IMR-90 (cell line): ENCODE data around the gene TUBA3C. TPM values are rescaled to one million over a fixed set of nuclear protein-coding genes. Genes with fewer than 3 reads are reported as not detected.

Experiments
- ATAC-seq: fragments of 200-7000 bp; cut with Tn5 transposase; 2 replicates; pipeline ENCODE4 v1.9.1; 2020; ENCODE audit warnings: low read depth, mild to moderate bottlenecking, moderate library complexity
- BruUV-seq: library from RNA; stranded (reverse); fragments of 400-500 nt; replicated peaks from 2 replicates; lab custom pipeline; 2021; lab: Mats Ljungman, UMichigan
- CTCF ChIA-PET: fragments of 300-600 bp; formaldehyde crosslinking; extraction: SDS; loops from one replicate; lab custom pipeline; 2021; ENCODE audit warnings: antibody characterized with exemption; lab: Yijun Ruan, JAX
- POLR2A ChIA-PET: fragments of 300-600 bp; sonication (Branson Sonifier 250); formaldehyde crosslinking; loops from one replicate; lab custom pipeline; 2022; ENCODE audit warnings: antibody characterized with exemption; ENCODE audit not compliant: unreplicated experiment; lab: Charles Lee
- DNase-seq: peaks from one replicate; pipeline ENCODE4 v3.0.0; 2013
- H2AFZ ChIP-seq: replicated peaks from 2 replicates; pipeline ENCODE3; 2013; ENCODE audit warnings: low read length, mild to moderate bottlenecking; ENCODE audit not compliant: poor library complexity
- H2AK5ac ChIP-seq: 2 replicates; pipeline ENCODE4 v1.6.1; 2013; ENCODE audit warnings: low read depth, low read length, inconsistent platforms
- H2AK9ac ChIP-seq: replicated peaks from 2 replicates; pipeline ENCODE3; 2013; ENCODE audit warnings: mild to moderate bottlenecking, low read depth, low read length, moderate library complexity; ENCODE audit not compliant: poor library complexity
- H2BK120ac ChIP-seq: 2 replicates; pipeline ENCODE4 v1.6.1; 2013; ENCODE audit warnings: low read depth, low read length, inconsistent platforms
- H2BK15ac ChIP-seq: 3 replicates; pipeline ENCODE4 v1.6.1; 2013; ENCODE audit warnings: low read depth, low read length, inconsistent platforms
- H2BK20ac ChIP-seq: 2 replicates; pipeline ENCODE4 v1.6.1; 2013; ENCODE audit warnings: low read depth, mild to moderate bottlenecking, inconsistent platforms, low read length, moderate library complexity
- H2BK5ac ChIP-seq: 2 replicates; pipeline ENCODE4 v1.6.1; 2013; ENCODE audit warnings: mild to moderate bottlenecking, low read depth, low read length, inconsistent platforms; ENCODE audit not compliant: poor library complexity, severe bottlenecking
- H3K14ac ChIP-seq: replicated peaks from 2 replicates; pipeline ENCODE4 v1.6.1; 2013; ENCODE audit warnings: low read depth, low read length, inconsistent platforms
- H3K18ac ChIP-seq: 2 replicates; pipeline ENCODE4 v1.6.1; 2013; ENCODE audit warnings: low read depth, low read length, control low read depth
- H3K23ac ChIP-seq: 2 replicates; pipeline ENCODE4 v1.6.1; 2013; ENCODE audit warnings: low read depth, low read length, inconsistent platforms
- H3K27ac ChIP-seq: 2 replicates; pipeline ENCODE4 v1.5.1; 2013; ENCODE audit warnings: mild to moderate bottlenecking, control low read depth, low read length; ENCODE audit not compliant: insufficient read depth
- H3K27me3 ChIP-seq: 2 replicates; pipeline ENCODE4 v1.6.1; 2013; ENCODE audit warnings: low read length; ENCODE audit not compliant: control insufficient read depth, insufficient read depth
- H3K36me3 ChIP-seq: 2 replicates; pipeline ENCODE4 v1.6.1; 2013; ENCODE audit warnings: low read length, mixed read lengths; ENCODE audit not compliant: control insufficient read depth, insufficient read depth
- H3K4ac ChIP-seq: 2 replicates; pipeline ENCODE4 v1.6.1; 2013; ENCODE audit warnings: low read depth, low read length, inconsistent platforms
- H3K4me1 ChIP-seq: 2 replicates; pipeline ENCODE4 v1.6.1; 2013; ENCODE audit warnings: low read length, mixed read lengths; ENCODE audit not compliant: control insufficient read depth, insufficient read depth
- H3K4me2 ChIP-seq: 2 replicates; pipeline ENCODE4 v1.6.1; 2013; ENCODE audit warnings: low read depth, mild to moderate bottlenecking, control low read depth, low read length, moderate library complexity
- H3K4me3 ChIP-seq: 2 replicates; pipeline ENCODE4 v1.5.1; 2013; ENCODE audit warnings: low read depth, mild to moderate bottlenecking, control low read depth, low read length, moderate library complexity; ENCODE audit not compliant: insufficient read depth
- H3K56ac ChIP-seq: 2 replicates; pipeline ENCODE4 v1.6.1; 2013; ENCODE audit warnings: low read length, inconsistent platforms; ENCODE audit not compliant: insufficient read depth; ENCODE audit errors: extremely low read depth
- H3K79me1 ChIP-seq, 2 experiments: 2 replicates each; pipeline ENCODE4 v1.6.1; 2013; ENCODE audit warnings: low read length in 2 of 2, inconsistent platforms in 1 of 2, low read depth in 1 of 2
- H3K9ac ChIP-seq: 2 replicates; pipeline ENCODE4 v1.6.1; 2013; ENCODE audit warnings: low read depth, low read length, control low read depth
- H3K9me1 ChIP-seq: 2 replicates; pipeline ENCODE4 v1.6.1; 2013; ENCODE audit warnings: low read length, inconsistent platforms; ENCODE audit not compliant: insufficient read depth
- H3K9me3 ChIP-seq: 2 replicates; pipeline ENCODE4 v1.6.1; 2013; ENCODE audit warnings: low read length; ENCODE audit not compliant: control insufficient read depth, insufficient read depth
- H4K20me1 ChIP-seq: 2 replicates; pipeline ENCODE4 v1.6.1; 2013; ENCODE audit warnings: low read length, inconsistent platforms; ENCODE audit not compliant: insufficient read depth
- H4K5ac ChIP-seq: 2 replicates; pipeline ENCODE4 v1.6.1; 2013; ENCODE audit warnings: mild to moderate bottlenecking, low read depth, low read length, control low read depth
- H4K8ac ChIP-seq, 2 experiments: 2 replicates each; pipeline ENCODE4 v1.6.1; 2013; ENCODE audit warnings: low read depth in 2 of 2, low read length in 2 of 2, control low read depth in 1 of 2, inconsistent platforms in 1 of 2
- H4K91ac ChIP-seq: 2 replicates; pipeline ENCODE4 v1.6.1; 2013; ENCODE audit warnings: low read depth, low read length, inconsistent platforms; ENCODE audit not compliant: insufficient read depth
- CEBPB ChIP-seq: IDR thresholded peaks from 2 replicates; pipeline ENCODE4 v1.6.1; 2012; ENCODE audit warnings: low read depth, low read length, improper control_type of control experiment
- CHD1 ChIP-seq: IDR thresholded peaks from 2 replicates; pipeline ENCODE4 v1.6.1; 2012; ENCODE audit warnings: low read depth, low read length, improper control_type of control experiment
- FOS ChIP-seq: fragments of 150-350 bp; IDR thresholded peaks from 2 replicates; pipeline ENCODE4 v1.6.1; 2016; ENCODE audit warnings: low read depth, low read length
- MAFK ChIP-seq: IDR thresholded peaks from 2 replicates; pipeline ENCODE4 v1.6.1; 2012; ENCODE audit warnings: low read depth, low read length, improper control_type of control experiment
- MAZ ChIP-seq: IDR thresholded peaks from 2 replicates; pipeline ENCODE4 v1.6.1; 2012; ENCODE audit warnings: low read depth, mild to moderate bottlenecking, low read length, improper control_type of control experiment, moderate library complexity, borderline replicate concordance
- MXI1 ChIP-seq: IDR thresholded peaks from 2 replicates; pipeline ENCODE4 v1.6.1; 2012; ENCODE audit warnings: low read depth, mild to moderate bottlenecking, low read length, moderate library complexity, borderline replicate concordance
- NFE2L2 ChIP-seq: fragments of 150-350 bp; IDR thresholded peaks from 2 replicates; pipeline ENCODE4 v1.6.1; 2016; ENCODE audit warnings: low read depth, mild to moderate bottlenecking, low read length
- RCOR1 ChIP-seq: IDR thresholded peaks from 2 replicates; pipeline ENCODE4 v1.6.1; 2012; ENCODE audit warnings: mild to moderate bottlenecking, low read length, improper control_type of control experiment; ENCODE audit not compliant: insufficient replicate concordance
- SMC3 ChIP-seq: fragments of 150-350 bp; IDR thresholded peaks from 2 replicates; pipeline ENCODE4 v1.6.1; 2016; ENCODE audit warnings: low read depth, mild to moderate bottlenecking, antibody characterized with exemption, low read length, moderate library complexity
- whole genome bisulfite sequencing, 2 experiments: methylation state at CpG; one replicate each; pipeline versions ENCODE4 v1.1.5 to v1.1.7; 2013; ENCODE audit warnings: missing lambda C conversion rate in 2 of 2; ENCODE audit not compliant: insufficient read length in 1 of 2; ENCODE audit errors: extremely low coverage in 2 of 2; 5-methylcytosine and 5-hydroxymethylcytosine counted together
- dilution Hi-C: fragments of 300-500 bp; cut with HindIII; formaldehyde crosslinking; loops from one replicate; pipeline ENCODE4 v1.14.3; 2018; ENCODE audit warnings: low sequenced_read_pairs; ENCODE audit not compliant: unreplicated experiment
- in situ Hi-C: fragments of 300-500 bp; cut with MboI; formaldehyde crosslinking; loops from 3 replicates; pipeline ENCODE4 v1.14.3; 2019; ENCODE audit warnings: low sequenced_read_pairs, inconsistent platforms, mixed read lengths
- intact Hi-C: fragments of 100-400 bp; cut with micrococcal nuclease; formaldehyde crosslinking; loops from 2 replicates; pipeline ENCODE4 v1.10.0; 2022
- polyA plus RNA-seq, 3 experiments: library from polyadenylated mRNA; depleted of rRNA; stranded (reverse); fragments of >200 nt; gene quantifications; 2 replicates each; pipeline ENCODE4 v1.2.3, GENCODE V29; 2012; ENCODE audit warnings: low replicate concordance in 1 of 3
- total RNA-seq: library from RNA; depleted of rRNA; stranded (reverse); fragments of >200 nt; gene quantifications from 2 replicates; pipeline ENCODE4 v1.2.3, GENCODE V29; 2012

TUBA3C gene
- total and polyA plus RNA-seq, 2 of the 4 experiments (the other 2 are of a cell fraction), result not detected

DNA sequence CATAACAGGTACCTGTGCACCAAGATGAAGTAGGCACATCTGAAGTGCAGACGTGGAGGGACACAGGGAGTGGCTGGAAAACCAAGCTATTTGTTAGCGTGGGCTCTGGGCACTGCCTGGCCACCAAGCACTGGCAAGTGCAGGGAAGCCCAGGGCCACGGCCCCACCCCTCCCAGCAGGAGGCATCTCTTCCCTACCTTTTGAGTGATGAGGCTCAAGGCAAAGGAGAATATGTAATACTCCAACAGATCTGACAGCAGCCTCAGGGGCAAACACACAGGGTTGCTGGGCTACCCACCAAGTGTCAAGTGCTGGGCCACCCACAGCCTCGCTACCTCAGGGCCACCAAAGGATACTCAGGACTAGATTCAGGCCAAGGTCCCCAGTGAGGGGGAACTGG, 11.6 kb downstream of the TUBA3C start:
- dilution Hi-C loops, result no loop called here
- Histone ChIP-seq H2AK9ac (no peak overlapping the region), H3K9ac (no peak overlapping the region), H3K27me3 (no peaks in the 10 kb centered on the region), H3K9me3 (peaks cover 39% of the 10 kb centered on the region), H4K20me1 (no peaks in the 10 kb centered on the region), H2AFZ (no peak overlapping the region), H2AK5ac (no peak overlapping the region), H4K91ac (no peak overlapping the region), H3K4me3 (no peak overlapping the region), H3K18ac (no peak overlapping the region), H3K4ac (no peak overlapping the region), H3K4me2 (no peak overlapping the region), H2BK20ac (no peak overlapping the region), H3K4me1 (no peaks in the 10 kb centered on the region), H2BK120ac (no peak overlapping the region), H3K9me1 (no peaks in the 10 kb centered on the region), H3K79me1 (no peaks in the 10 kb centered on the region), H3K36me3 (no peaks in the 10 kb centered on the region), H2BK5ac (no peak overlapping the region), H2BK15ac (no peak overlapping the region), H3K27ac (no peak overlapping the region), H4K5ac (no peak overlapping the region), H3K14ac (no peak overlapping the region), H4K8ac (no peak overlapping the region), H3K56ac (no peak overlapping the region), H3K23ac (no peak overlapping the region)
- ChIA-PET POLR2A (no interaction called here), CTCF (no interaction called here)
- WGBS, 2 experiments, result 0% methylated on average over 1 of the region's 4 CpGs; no CpG with 5 or more reads in 1 of the 2 experiments
- no TSS peak for BruUV-seq
- DNase-seq, result no peak
- TF ChIP-seq MXI1, result no peak
- TF ChIP-seq RCOR1, result no peak
- no peak for TF ChIP-seq NFE2L2
- no peak for TF ChIP-seq MAZ
- no peak for TF ChIP-seq SMC3
- TF ChIP-seq FOS, result no peak
- TF ChIP-seq CEBPB, result no peak
- TF ChIP-seq CHD1, result no peak
- no peak for TF ChIP-seq MAFK
- in situ Hi-C loops, result no loop called here
- ATAC-seq, result no peak
- intact Hi-C loops, result no loop called here
